ENCODE data around the gene S1PR4.
"Not testable (repeated sequence)": the region's sequence is repeated elsewhere in the genome, so short reads cannot be mapped to it uniquely, and the experiment has no call there.

Gene S1PR4

DNA sequence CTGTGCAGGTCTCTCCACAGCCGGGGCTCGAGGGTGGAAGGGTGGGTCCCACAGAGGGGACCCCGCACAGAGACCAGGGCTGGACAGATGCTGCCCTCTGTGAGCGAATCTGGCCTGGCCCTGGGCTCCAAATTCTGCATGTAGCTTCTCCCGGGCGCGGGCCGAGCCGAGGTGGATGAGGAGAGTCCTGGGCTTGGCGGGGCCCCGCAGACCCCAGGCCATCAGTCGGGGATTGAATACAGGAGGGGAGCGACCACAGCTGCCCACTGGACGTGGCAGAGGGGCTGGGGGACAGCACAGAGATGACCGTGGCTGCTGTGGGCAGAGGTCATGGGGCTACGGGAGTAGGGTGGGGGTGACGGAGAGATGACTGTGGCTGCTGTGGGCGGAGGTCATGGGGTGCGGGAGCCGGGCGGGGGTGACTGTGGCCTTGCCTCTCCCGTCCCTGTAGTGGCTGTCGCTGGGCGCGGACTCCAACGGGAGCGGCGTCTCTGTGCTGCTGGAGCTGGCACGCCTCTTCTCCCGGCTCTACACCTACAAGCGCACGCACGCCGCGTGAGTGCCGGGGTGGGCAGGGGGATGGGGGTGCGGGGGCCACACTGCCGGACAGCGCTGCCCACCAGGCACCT, 22.6 kb downstream of the S1PR4 start:
- no peaks in the 10 kb centered on the region for H3K9me2 ChIP-seq (replicated peaks; ENCODE audit: insufficient read depth, low read length)
- H3K4me2 ChIP-seq (ENCODE audit: low read depth, low read length) = no peak overlapping the region
- TF ChIP-seq EZH2phosphoT487 (IDR thresholded peaks at IDR 0.05; ENCODE audit: low read length) (no peak), EZH2 (optimal IDR thresholded peaks at IDR 0.05; ENCODE audit: low read depth, low read length) (no peak)
- TF ChIP-seq, protein P1, sequence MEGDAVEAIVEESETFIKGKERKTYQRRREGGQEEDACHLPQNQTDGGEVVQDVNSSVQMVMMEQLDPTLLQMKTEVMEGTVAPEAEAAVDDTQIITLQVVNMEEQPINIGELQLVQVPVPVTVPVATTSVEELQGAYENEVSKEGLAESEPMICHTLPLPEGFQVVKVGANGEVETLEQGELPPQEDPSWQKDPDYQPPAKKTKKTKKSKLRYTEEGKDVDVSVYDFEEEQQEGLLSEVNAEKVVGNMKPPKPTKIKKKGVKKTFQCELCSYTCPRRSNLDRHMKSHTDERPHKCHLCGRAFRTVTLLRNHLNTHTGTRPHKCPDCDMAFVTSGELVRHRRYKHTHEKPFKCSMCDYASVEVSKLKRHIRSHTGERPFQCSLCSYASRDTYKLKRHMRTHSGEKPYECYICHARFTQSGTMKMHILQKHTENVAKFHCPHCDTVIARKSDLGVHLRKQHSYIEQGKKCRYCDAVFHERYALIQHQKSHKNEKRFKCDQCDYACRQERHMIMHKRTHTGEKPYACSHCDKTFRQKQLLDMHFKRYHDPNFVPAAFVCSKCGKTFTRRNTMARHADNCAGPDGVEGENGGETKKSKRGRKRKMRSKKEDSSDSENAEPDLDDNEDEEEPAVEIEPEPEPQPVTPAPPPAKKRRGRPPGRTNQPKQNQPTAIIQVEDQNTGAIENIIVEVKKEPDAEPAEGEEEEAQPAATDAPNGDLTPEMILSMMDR (IDR thresholded peaks at IDR 0.05; ENCODE audit: low read length) = no peak
- H4K20me1 ChIP-seq (ENCODE audit: insufficient read depth, low read length) = no peaks in the 10 kb centered on the region
- no peak overlapping the region for H3K4me3 ChIP-seq (ENCODE audit: low read length)
- no peaks in the 10 kb centered on the region for H3K4me1 ChIP-seq (ENCODE audit: low read length)
- no peaks in the 10 kb centered on the region for H3K79me2 ChIP-seq (ENCODE audit: low read length)
- H3K36me3 ChIP-seq (replicated peaks; ENCODE audit: insufficient read depth, low read length) = no peaks in the 10 kb centered on the region
- H3K9ac ChIP-seq (ENCODE audit: low read length) = no peak overlapping the region
- H3F3A ChIP-seq (ENCODE audit: insufficient read depth, low read length) = no peaks in the 10 kb centered on the region
- H3K27ac ChIP-seq (ENCODE audit: low read length) = no peak overlapping the region
- no peaks in the 10 kb centered on the region for H3K9me3 ChIP-seq (replicated peaks; ENCODE audit: insufficient read depth, low read length)
- DNase-seq = no peak
- no peaks in the 10 kb centered on the region for H3K27me3 ChIP-seq (replicated peaks; ENCODE audit: insufficient read depth, low read length)
- no peak overlapping the region for H2AFZ ChIP-seq (ENCODE audit: low read length)

DNA sequence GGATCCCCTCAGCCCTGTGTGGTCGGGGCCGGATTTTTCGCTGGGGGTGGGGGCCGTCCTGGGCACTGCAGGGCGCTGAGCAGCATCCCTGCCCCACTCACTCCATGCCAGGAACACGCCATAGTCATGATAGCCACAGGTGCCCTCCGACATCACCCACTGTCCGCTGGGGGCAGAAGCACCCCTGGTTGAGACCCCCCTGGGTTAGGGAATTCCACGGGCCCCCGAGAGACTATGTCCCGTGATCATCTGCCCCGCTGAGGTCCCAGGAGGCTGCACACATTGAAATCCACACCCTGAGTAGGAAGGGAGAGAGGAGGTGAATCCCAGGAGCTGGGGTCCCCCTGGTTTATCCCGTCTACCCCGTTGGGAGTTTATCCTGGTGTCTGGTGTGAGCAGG, 23.3 kb downstream of the S1PR4 start:
- no peaks in the 10 kb centered on the region for H3K9me2 ChIP-seq (replicated peaks; ENCODE audit: insufficient read depth, low read length)
- no peak for DNase-seq
- no peak overlapping the region for H3K4me3 ChIP-seq (ENCODE audit: low read length)
- no peaks in the 10 kb centered on the region for H3F3A ChIP-seq (ENCODE audit: insufficient read depth, low read length)
- H4K20me1 ChIP-seq (ENCODE audit: insufficient read depth, low read length) = no peaks in the 10 kb centered on the region
- H3K4me2 ChIP-seq (ENCODE audit: low read depth, low read length) = no peak overlapping the region
- H3K4me1 ChIP-seq (ENCODE audit: low read length) = no peaks in the 10 kb centered on the region
- no peaks in the 10 kb centered on the region for H3K9me3 ChIP-seq (replicated peaks; ENCODE audit: insufficient read depth, low read length)
- H3K79me2 ChIP-seq (ENCODE audit: low read length) = no peaks in the 10 kb centered on the region
- no peak overlapping the region for H3K27ac ChIP-seq (ENCODE audit: low read length)
- no peaks in the 10 kb centered on the region for H3K36me3 ChIP-seq (replicated peaks; ENCODE audit: insufficient read depth, low read length)
- H3K9ac ChIP-seq (ENCODE audit: low read length) = no peak overlapping the region
- no peaks in the 10 kb centered on the region for H3K27me3 ChIP-seq (replicated peaks; ENCODE audit: insufficient read depth, low read length)
- TF ChIP-seq, protein P1 (IDR thresholded peaks at IDR 0.05; ENCODE audit: low read length) = no peak
- no peak for TF ChIP-seq EZH2phosphoT487 (IDR thresholded peaks at IDR 0.05; ENCODE audit: low read length)
- no peak for TF ChIP-seq EZH2 (optimal IDR thresholded peaks at IDR 0.05; ENCODE audit: low read depth, low read length)
- no peak overlapping the region for H2AFZ ChIP-seq (ENCODE audit: low read length)

DNA sequence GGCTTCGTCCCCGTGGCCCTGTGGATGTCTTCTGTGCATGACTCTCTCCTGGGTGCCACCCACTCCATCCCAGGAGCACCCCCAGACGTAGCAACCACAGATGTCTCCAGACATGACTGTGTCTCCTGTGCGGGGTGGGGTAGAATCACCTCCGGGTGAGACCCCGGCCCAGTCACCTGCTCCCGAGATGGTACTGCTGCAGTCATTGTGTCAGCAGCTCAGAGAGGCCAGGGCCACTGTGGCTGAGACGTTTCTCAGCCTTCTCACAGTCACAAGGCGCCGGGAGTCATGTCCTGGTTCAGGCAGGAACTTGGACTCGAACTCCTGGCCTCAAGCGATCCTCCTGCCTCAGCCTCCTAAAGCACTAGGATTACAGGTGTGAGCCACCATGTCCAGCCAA, 23.8 kb downstream of the S1PR4 start:
- no peak overlapping the region for H3K9ac ChIP-seq (ENCODE audit: low read length)
- H3F3A ChIP-seq (ENCODE audit: insufficient read depth, low read length) = no peaks in the 10 kb centered on the region
- no peak for DNase-seq
- H3K36me3 ChIP-seq (replicated peaks; ENCODE audit: insufficient read depth, low read length) = no peaks in the 10 kb centered on the region
- H3K27ac ChIP-seq (ENCODE audit: low read length) = no peak overlapping the region
- no peaks in the 10 kb centered on the region for H3K9me3 ChIP-seq (replicated peaks; ENCODE audit: insufficient read depth, low read length)
- TF ChIP-seq EZH2phosphoT487 (IDR thresholded peaks at IDR 0.05; ENCODE audit: low read length) (no peak), EZH2 (optimal IDR thresholded peaks at IDR 0.05; ENCODE audit: low read depth, low read length) (no peak)
- TF ChIP-seq, protein P1 (IDR thresholded peaks at IDR 0.05; ENCODE audit: low read length) = no peak
- H4K20me1 ChIP-seq (ENCODE audit: insufficient read depth, low read length) = no peaks in the 10 kb centered on the region
- H3K4me1 ChIP-seq (ENCODE audit: low read length) = no peaks in the 10 kb centered on the region
- no peaks in the 10 kb centered on the region for H3K9me2 ChIP-seq (replicated peaks; ENCODE audit: insufficient read depth, low read length)
- H3K4me2 ChIP-seq (ENCODE audit: low read depth, low read length) = no peak overlapping the region
- no peaks in the 10 kb centered on the region for H3K27me3 ChIP-seq (replicated peaks; ENCODE audit: insufficient read depth, low read length)
- H3K4me3 ChIP-seq (ENCODE audit: low read length) = no peak overlapping the region
- no peak overlapping the region for H2AFZ ChIP-seq (ENCODE audit: low read length)
- no peaks in the 10 kb centered on the region for H3K79me2 ChIP-seq (ENCODE audit: low read length)

DNA sequence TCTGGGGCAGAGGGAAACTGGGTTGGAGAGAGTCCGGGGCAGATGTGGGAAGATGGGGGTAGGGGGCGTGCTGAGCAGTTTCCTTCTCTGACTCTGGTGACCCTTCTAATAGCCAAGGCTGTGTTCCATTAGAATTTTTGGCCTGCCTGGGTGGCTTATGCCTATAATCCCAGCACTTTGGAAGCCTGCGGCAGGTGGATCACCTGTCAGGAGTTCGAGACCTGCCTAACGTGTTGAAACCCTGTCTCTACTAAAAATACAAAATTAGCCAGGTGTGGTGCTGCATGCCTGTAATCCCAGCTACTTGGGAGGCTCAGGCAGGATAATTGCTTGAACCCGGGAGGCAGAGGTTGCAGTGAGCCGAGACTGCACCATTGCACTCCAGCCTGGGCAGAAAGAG, 24.3 kb downstream of the S1PR4 start:
- H3K79me2 ChIP-seq (ENCODE audit: low read length); H3K9me3 ChIP-seq (replicated peaks; ENCODE audit: insufficient read depth, low read length); H3K4me1 ChIP-seq (ENCODE audit: low read length); H3K4me3 ChIP-seq (ENCODE audit: low read length); H3K9ac ChIP-seq (ENCODE audit: low read length); H3K36me3 ChIP-seq (replicated peaks; ENCODE audit: insufficient read depth, low read length); H4K20me1 ChIP-seq (ENCODE audit: insufficient read depth, low read length); H3F3A ChIP-seq (ENCODE audit: insufficient read depth, low read length); H3K4me2 ChIP-seq (ENCODE audit: low read depth, low read length); H3K27ac ChIP-seq (ENCODE audit: low read length); H3K9me2 ChIP-seq (replicated peaks; ENCODE audit: insufficient read depth, low read length); H3K27me3 ChIP-seq (replicated peaks; ENCODE audit: insufficient read depth, low read length); DNase-seq; H2AFZ ChIP-seq (ENCODE audit: low read length): not testable (repeated sequence)
